GM08714 (cell line): Measurements from ENCODE around the gene B9D2.

Source experiments
- H3K4me3 ChIP-seq: fragments of 200-500 bp; sonication (Bioruptor generic); 2 replicates; pipeline ENCODE4 v1.5.1; 2014; ENCODE audit warnings: mild to moderate bottlenecking, low read length, inconsistent platforms
- ZNF274 ChIP-seq: IDR thresholded peaks from 2 replicates; pipeline ENCODE4 v1.6.1; 2012; ENCODE audit warnings: mild to moderate bottlenecking, low read depth, low read length

B9D2 gene

GRCh38 chr19:41321600-41322270, 42.2 kb downstream of the B9D2 start:
- H3K4me3 ChIP-seq = no peak overlapping the region
- TF ChIP-seq ZNF274 = no peak

- H3K4me3 ChIP-seq = no peak overlapping the region
- TF ChIP-seq ZNF274 = no peak
These were observed 42.7 kb downstream of the B9D2 start for GRCh38 chr19:41321204-41321599.

- H3K4me3 ChIP-seq = no peak overlapping the region
- TF ChIP-seq ZNF274 = no peak
These were observed 43.4 kb downstream of the B9D2 start for GRCh38 chr19:41320568-41320967.

GRCh38 chr19:41320185-41320518, 43.8 kb downstream of the B9D2 start:
- no peak for TF ChIP-seq ZNF274
- no peak overlapping the region for H3K4me3 ChIP-seq

GRCh38 chr19:41319500-41320184, 44.3 kb downstream of the B9D2 start:
- no peak overlapping the region for H3K4me3 ChIP-seq
- TF ChIP-seq ZNF274 = no peak

- no peak for TF ChIP-seq ZNF274
- H3K4me3 ChIP-seq = no peak overlapping the region
These were observed 45.1 kb downstream of the B9D2 start for GRCh38 chr19:41318696-41319499.

- TF ChIP-seq ZNF274 = no peak
- H3K4me3 ChIP-seq = no peak overlapping the region
These were observed 47.5 kb downstream of the B9D2 start for GRCh38 chr19:41316306-41316920.

- H3K4me3 ChIP-seq = peak overlapping the region; percentile 99; the same call in 1 of the 2 replicates
- no peak for TF ChIP-seq ZNF274
These were observed 52.3 kb downstream of the B9D2 start for GRCh38 chr19:41311613-41312012.

GRCh38 chr19:41311072-41311471, 52.9 kb downstream of the B9D2 start:
- H3K4me3 ChIP-seq = peak overlapping the region; percentile 99
- TF ChIP-seq ZNF274 = no peak

- no peak for TF ChIP-seq ZNF274
- peak within 1 kb of the TSS; percentile 99 for H3K4me3 ChIP-seq
These were observed 53.7 kb downstream of the B9D2 start, which contains the start of gene CCDC97 for GRCh38 chr19:41310033-41310831. TSS of gene CCDC97 (plus strand) at chr19:41310172. CDS start at chr19:41310311, 139 bp downstream.

- H3K4me3 ChIP-seq = peak overlapping the region; percentile 99
- no peak for TF ChIP-seq ZNF274
These were observed 54.5 kb downstream of the B9D2 start for GRCh38 chr19:41309180-41310032.

GRCh38 chr19:41308450-41309179, 55.3 kb downstream of the B9D2 start:
- H3K4me3 ChIP-seq = peak overlapping the region; percentile 99; the same call in 1 of the 2 replicates
- no peak for TF ChIP-seq ZNF274

GRCh38 chr19:41307954-41308449, 55.9 kb downstream of the B9D2 start:
- H3K4me3 ChIP-seq = no peak overlapping the region
- no peak for TF ChIP-seq ZNF274
